ENCODE data around the gene STK17B. TPM values are rescaled to one million over a fixed set of nuclear protein-coding genes. Genes with fewer than 3 reads are reported as not detected.

STK17B gene
- total and polyA plus RNA-seq, 10 of the 15 experiments (the other 5 are each of a cell fraction or from before 2014, with no cell fraction given) = 21.2 to 108 (median 53.7) TPM

DNA sequence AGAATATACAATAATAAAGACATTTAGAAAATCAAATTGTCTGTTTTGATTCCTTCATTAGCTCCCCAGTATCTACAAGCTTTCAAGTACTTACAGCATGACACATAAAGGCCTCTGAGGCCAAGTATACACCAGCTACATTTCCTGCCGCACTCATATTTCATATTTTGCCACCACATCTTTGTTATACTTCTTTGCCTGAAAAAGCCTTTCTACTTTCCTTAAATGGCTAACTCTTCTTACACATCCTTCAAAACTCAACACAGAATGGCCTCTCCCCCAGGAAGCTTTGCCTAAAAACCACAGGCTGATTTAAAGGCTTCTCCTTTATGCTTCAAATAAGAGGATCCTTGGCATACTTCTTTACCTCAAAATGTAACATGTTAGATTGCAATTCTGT, 4.5 kb downstream of the STK17B start (continued):
- TF ChIP-seq, protein P1, sequence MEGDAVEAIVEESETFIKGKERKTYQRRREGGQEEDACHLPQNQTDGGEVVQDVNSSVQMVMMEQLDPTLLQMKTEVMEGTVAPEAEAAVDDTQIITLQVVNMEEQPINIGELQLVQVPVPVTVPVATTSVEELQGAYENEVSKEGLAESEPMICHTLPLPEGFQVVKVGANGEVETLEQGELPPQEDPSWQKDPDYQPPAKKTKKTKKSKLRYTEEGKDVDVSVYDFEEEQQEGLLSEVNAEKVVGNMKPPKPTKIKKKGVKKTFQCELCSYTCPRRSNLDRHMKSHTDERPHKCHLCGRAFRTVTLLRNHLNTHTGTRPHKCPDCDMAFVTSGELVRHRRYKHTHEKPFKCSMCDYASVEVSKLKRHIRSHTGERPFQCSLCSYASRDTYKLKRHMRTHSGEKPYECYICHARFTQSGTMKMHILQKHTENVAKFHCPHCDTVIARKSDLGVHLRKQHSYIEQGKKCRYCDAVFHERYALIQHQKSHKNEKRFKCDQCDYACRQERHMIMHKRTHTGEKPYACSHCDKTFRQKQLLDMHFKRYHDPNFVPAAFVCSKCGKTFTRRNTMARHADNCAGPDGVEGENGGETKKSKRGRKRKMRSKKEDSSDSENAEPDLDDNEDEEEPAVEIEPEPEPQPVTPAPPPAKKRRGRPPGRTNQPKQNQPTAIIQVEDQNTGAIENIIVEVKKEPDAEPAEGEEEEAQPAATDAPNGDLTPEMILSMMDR (IDR thresholded peaks at IDR 0.05 in 2 of 3, conservative IDR thresholded peaks at IDR 0.05 in 1 of 3; ENCODE audit: control insufficient read depth in 2 of 3, extremely low read depth in 1 of 3, insufficient read depth in 1 of 3, low read depth in 3 of 3, low read length in 3 of 3) = no peak
- TF ChIP-seq CBX5 (IDR thresholded peaks at IDR 0.05; ENCODE audit: low read depth) = 0 out of 2 replicates have a peak, but pooled peaks have one; percentile 15
- TF ChIP-seq EGR1 (IDR thresholded peaks at IDR 0.05; ENCODE audit: borderline replicate concordance in 1 of 2, low read depth in 2 of 2, low read length in 2 of 2) = no peak
- TF ChIP-seq SRF (IDR thresholded peaks at IDR 0.05; ENCODE audit: low read depth in 2 of 2, low read length in 2 of 2) = no peak
- TF ChIP-seq CREB1 (IDR thresholded peaks at IDR 0.05; ENCODE audit: low read depth) = no peak
- TF ChIP-seq, protein P2, sequence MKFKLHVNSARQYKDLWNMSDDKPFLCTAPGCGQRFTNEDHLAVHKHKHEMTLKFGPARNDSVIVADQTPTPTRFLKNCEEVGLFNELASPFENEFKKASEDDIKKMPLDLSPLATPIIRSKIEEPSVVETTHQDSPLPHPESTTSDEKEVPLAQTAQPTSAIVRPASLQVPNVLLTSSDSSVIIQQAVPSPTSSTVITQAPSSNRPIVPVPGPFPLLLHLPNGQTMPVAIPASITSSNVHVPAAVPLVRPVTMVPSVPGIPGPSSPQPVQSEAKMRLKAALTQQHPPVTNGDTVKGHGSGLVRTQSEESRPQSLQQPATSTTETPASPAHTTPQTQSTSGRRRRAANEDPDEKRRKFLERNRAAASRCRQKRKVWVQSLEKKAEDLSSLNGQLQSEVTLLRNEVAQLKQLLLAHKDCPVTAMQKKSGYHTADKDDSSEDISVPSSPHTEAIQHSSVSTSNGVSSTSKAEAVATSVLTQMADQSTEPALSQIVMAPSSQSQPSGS (IDR thresholded peaks at IDR 0.05; ENCODE audit: low read length) = 0 out of 2 replicates have a peak, but pooled peaks have one; percentile 29

DNA sequence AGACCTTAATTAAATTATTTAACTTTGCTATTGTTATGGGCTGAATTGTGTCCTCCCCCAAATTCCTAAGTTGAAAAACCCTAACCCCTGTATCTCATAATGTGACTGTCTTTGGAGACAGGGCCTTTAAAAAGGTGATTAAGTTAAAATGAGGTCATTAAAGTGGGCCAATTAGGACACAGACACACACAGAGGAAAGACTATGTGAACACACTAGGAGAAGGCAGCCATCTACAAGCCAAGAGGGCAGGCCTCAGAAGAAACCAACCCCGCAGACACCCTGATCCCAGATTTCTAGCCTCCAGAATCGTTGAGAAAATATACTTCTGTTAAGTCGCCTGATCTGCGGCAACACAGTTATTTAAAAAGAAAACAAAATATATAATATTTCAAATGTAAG, 6.4 kb downstream of the STK17B start:
- Histone ChIP-seq H3K36me3 (ENCODE audit: control insufficient read depth in 2 of 2, insufficient read depth in 2 of 2, low read length in 1 of 2) (no peaks in the 10 kb centered on the region; a peak in 2 of 4 replicates), H2AFZ (ENCODE audit: control insufficient read depth, low read depth, low read length) (no peak overlapping the region), H3K4me3 (peak overlapping the region; percentile 65), H3K27me3 (replicated peaks in 1 of 2; ENCODE audit: control insufficient read depth in 2 of 2, insufficient read depth in 2 of 2, low read length in 1 of 2) (no peaks in the 10 kb centered on the region), H4K20me1 (ENCODE audit: control insufficient read depth, insufficient read depth) (peaks cover 2% of the 10 kb centered on the region; the same call in 1 of the 2 replicates), H3K27ac (ENCODE audit: control insufficient read depth, insufficient read depth) (peak overlapping the region; percentile 88), H3K9me3 (replicated peaks; ENCODE audit: control insufficient read depth, insufficient read depth, low read length) (no peaks in the 10 kb centered on the region; the same call in 2 of the 3 replicates), H3K4me2 (ENCODE audit: control insufficient read depth, insufficient read depth) (peak overlapping the region; percentile 97), H3K4me1 (ENCODE audit: control insufficient read depth, insufficient read depth, low read length) (peaks cover 17% of the 10 kb centered on the region), H3K9ac (ENCODE audit: control insufficient read depth, insufficient read depth, low read length) (peak overlapping the region; percentile 51), H3K79me2 (ENCODE audit: control insufficient read depth, insufficient read depth, low read length) (peaks cover 96% of the 10 kb centered on the region)
- DNase-seq (ENCODE audit: low read depth, low spot score) = no peak
- RAD21 ChIA-PET (ENCODE audit: unreplicated experiment) = interaction anchor here (0.9 to 8.5 kb wide), 12 partner anchors 12 to 111 kb away, joined by 3 to 95 read pairs (median 28); no protein-coding TSS in a partner anchor
- 0% methylated on average over 4 of the region's 4 CpGs for WGBS (ENCODE audit: insufficient coverage, insufficient replicate concordance, low lambda C conversion rate, missing lambda C conversion rate)
- intact Hi-C loops (cut with micrococcal nuclease; ENCODE audit: unreplicated experiment) = loop anchor here (10.0 kb wide), 1 partner anchor 510 kb away; the partner anchor contains the start of gene SLC39A10
- POLR2A ChIA-PET = interaction anchor here (1.0 to 7.8 kb wide), 7 partner anchors 12 to 97 kb away, joined by 3 to 64 read pairs (median 9); no protein-coding TSS in a partner anchor
- FAIRE-seq = no peak
- CTCF ChIA-PET = interaction anchor here (0.8 to 7.0 kb wide), 8 partner anchors 10 to 111 kb away, joined by 3 to 62 read pairs (median 8); no protein-coding TSS in a partner anchor
- SMC1A ChIA-PET (ENCODE audit: uncharacterized antibody, unreplicated experiment) = interaction anchor here (0.9 to 11.7 kb wide), 16 partner anchors 12 to 288 kb away, joined by 3 to 124 read pairs (median 9); no protein-coding TSS in a partner anchor
- BruUV-seq (replicated peaks) = no TSS peak
- ATAC-seq = peak; percentile 29
- in situ Hi-C loops (cut with MboI) = loop anchor here (25.0 kb wide), 1 partner anchor 97 kb away; no protein-coding TSS in a partner anchor
- TF ChIP-seq POU2F2 (IDR thresholded peaks at IDR 0.05; ENCODE audit: borderline replicate concordance, low read depth, low read length) = no peak
- TF ChIP-seq IKZF2 (IDR thresholded peaks at IDR 0.05) = peak in 1 of 2 experiments; percentile 11; a peak in 1 of 4 replicates
- TF ChIP-seq JUNB (IDR thresholded peaks at IDR 0.05) = no peak
- peak; percentile 83 for TF ChIP-seq ATF7 (IDR thresholded peaks at IDR 0.05; ENCODE audit: low read depth)
- TF ChIP-seq, protein P3, sequence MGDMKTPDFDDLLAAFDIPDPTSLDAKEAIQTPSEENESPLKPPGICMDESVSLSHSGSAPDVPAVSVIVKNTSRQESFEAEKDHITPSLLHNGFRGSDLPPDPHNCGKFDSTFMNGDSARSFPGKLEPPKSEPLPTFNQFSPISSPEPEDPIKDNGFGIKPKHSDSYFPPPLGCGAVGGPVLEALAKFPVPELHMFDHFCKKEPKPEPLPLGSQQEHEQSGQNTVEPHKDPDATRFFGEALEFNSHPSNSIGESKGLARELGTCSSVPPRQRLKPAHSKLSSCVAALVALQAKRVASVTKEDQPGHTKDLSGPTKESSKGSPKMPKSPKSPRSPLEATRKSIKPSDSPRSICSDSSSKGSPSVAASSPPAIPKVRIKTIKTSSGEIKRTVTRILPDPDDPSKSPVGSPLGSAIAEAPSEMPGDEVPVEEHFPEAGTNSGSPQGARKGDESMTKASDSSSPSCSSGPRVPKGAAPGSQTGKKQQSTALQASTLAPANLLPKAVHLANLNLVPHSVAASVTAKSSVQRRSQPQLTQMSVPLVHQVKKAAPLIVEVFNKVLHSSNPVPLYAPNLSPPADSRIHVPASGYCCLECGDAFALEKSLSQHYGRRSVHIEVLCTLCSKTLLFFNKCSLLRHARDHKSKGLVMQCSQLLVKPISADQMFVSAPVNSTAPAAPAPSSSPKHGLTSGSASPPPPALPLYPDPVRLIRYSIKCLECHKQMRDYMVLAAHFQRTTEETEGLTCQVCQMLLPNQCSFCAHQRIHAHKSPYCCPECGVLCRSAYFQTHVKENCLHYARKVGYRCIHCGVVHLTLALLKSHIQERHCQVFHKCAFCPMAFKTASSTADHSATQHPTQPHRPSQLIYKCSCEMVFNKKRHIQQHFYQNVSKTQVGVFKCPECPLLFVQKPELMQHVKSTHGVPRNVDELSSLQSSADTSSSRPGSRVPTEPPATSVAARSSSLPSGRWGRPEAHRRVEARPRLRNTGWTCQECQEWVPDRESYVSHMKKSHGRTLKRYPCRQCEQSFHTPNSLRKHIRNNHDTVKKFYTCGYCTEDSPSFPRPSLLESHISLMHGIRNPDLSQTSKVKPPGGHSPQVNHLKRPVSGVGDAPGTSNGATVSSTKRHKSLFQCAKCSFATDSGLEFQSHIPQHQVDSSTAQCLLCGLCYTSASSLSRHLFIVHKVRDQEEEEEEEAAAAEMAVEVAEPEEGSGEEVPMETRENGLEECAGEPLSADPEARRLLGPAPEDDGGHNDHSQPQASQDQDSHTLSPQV (IDR thresholded peaks at IDR 0.05) = no peak
- no peak for TF ChIP-seq WRNIP1 (IDR thresholded peaks at IDR 0.05; ENCODE audit: borderline replicate concordance, low read depth, low read length)

All from GM12878 (cell line).